Astrocyte of the cerebellum (primary cell): ENCODE measurements around the gene TRIM46.

ENCODE experiments used
- DNase-seq: peaks from one replicate; pipeline ENCODE4 v3.0.0-alpha.2; 2011; ENCODE audit warnings: low read depth
- H3K4me3 ChIP-seq: 2 replicates; pipeline ENCODE4 v1.5.1; 2011; ENCODE audit warnings: mild to moderate bottlenecking, low read depth, low read length, moderate library complexity
- CTCF ChIP-seq: IDR thresholded peaks from 2 replicates; pipeline ENCODE4 v1.5.1; 2012; ENCODE audit warnings: low read length, low read depth, moderate library complexity, mild to moderate bottlenecking; ENCODE audit errors: missing control alignments
- in situ Hi-C: cut with HindIII; loops from 2 replicates; pipeline ENCODE4 v1.10.0; 2017; ENCODE audit warnings: low sequenced_read_pairs

The TRIM46 gene

DNA sequence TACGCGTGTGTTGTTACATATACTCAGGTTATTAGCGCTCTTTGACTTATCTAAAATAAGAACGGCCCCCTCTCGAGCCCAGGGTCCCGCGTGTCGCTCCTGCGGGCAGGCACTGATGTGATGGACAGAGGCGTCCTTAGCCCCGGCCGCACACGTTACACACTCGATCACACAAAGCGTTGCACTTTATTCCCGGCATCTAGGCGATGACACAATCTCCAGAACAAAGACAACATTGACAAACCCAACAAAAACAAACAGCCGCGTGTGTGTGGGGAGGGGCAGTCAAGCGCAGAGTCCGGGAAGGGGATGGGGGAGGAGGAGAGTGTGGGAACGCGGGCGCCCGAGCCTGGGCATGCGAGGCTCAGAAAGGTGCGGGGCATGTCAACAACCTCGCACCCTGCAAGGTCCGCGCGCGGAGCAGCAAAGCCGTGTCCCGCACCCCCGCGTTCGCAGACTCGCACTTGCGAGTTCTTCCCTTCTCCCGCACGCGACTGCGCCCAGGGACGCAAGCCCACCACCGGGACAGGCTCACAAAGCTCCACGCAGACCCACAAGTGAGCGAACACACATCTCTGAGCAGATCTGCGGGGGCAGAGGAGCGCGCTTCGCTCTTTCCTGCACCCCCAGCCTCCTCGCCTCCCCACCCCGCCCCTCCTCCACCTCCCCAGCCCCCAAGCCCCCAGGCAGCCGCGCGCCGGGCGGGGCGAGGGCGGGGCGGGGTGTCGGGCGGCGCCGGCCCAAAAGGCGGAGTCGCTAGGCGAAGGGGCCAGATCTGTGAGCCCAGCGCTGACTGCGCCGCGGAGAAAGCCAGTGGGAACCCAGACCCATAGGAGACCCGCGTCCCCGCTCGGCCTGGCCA is 46.3 kb upstream of the TRIM46 start, which contains the start of gene EFNA1:
Gene EFNA1 (plus strand): TSS at position 772 of the 862 bp plus-strand sequence. CDS start 102 bp downstream, outside the sequence.
- H3K4me3 ChIP-seq, result peak within 1 kb of the TSS; percentile 46
- no peak for TF ChIP-seq CTCF
- no peak for DNase-seq
- in situ Hi-C loops, result no loop called here

- TF ChIP-seq CTCF, result no peak
- no peak for DNase-seq
- peak overlapping the region; percentile 46 for H3K4me3 ChIP-seq
- in situ Hi-C loops, result no loop called here
These were observed 45.5 kb upstream of the TRIM46 start for GRCh38 chr1:155127967-155128754.

DNA sequence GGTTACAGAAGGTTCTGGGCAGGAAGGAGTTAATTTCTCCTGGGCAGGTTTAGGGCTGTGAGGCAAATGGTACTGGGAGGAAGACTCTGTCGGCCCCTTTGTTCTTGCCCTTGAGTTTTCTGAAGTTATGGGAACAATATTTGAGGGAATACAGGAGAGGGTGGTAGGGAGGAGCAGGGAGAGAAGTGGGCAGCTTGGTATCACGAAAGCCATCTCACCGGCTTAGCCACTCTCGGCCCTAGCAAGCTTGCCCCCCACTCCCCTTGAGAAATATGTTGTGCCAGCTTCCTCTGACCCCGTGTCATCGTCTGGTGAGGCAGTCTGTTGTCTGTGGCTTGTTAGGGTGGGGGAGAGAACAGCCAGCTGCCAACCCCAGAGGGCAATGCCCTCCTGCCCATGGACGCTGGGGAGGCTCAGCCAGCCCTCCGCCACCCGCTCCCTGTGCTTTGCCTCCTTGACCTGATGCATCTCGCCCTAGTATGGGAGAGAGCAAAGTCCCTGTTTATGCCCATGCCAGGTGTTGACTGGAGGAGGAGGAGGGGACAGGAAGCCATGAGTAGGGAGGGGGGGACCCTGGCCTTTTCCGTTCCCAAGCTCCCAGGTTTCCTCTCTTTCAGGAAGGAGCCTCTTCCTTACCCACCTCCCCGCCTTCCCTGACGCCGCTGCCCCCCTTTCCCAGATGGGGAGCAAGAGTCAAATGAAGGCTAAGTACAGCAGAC is 44.7 kb upstream of the TRIM46 start:
- H3K4me3 ChIP-seq, result peak overlapping the region; percentile 46
- in situ Hi-C loops, result no loop called here
- TF ChIP-seq CTCF, result no peak
- DNase-seq, result no peak

- TF ChIP-seq CTCF, result no peak
- DNase-seq, result no peak
- no peak overlapping the region for H3K4me3 ChIP-seq
- in situ Hi-C loops, result no loop called here
These were observed 43.2 kb upstream of the TRIM46 start for GRCh38 chr1:155130272-155131006.

- no peak for TF ChIP-seq CTCF
- no peak for DNase-seq
- in situ Hi-C loops, result no loop called here
- H3K4me3 ChIP-seq, result no peak overlapping the region
These were observed 42.4 kb upstream of the TRIM46 start for GRCh38 chr1:155131285-155131684.
